GM18498 (cell line): ENCODE measurements around the gene TRERF1.

Experiments
- ATAC-seq: cut with Tn5 transposase; IDR thresholded peaks from one replicate; pipeline ENCODE4 v1.9.1; 2021; ENCODE audit warnings: mild to moderate bottlenecking, moderate library complexity; ENCODE audit not compliant: unreplicated experiment

TRERF1 gene

GRCh38 chr6:42428326-42429041 lies 23.2 kb downstream of the TRERF1 start:
- peak; percentile 78 for ATAC-seq

DNA sequence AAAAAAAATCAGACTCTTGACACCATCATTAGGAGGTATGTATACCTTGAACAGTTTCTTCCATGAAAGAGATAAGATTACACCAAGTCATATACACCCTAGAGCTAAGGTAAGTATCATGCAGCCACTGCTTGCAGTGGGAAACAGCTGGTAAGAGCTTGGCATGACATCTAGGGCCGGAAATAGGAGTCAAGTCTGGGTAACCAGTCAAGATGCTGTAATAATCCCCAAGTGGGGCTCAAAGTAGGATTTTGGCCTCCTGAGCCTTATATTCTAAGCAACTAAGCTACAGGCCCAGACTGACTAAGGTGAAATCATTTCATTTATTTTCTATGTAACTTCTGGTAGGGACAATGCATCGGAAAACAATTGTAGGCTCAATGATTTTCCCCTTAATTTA lies 23.9 kb downstream of the TRERF1 start:
- no peak for ATAC-seq

DNA sequence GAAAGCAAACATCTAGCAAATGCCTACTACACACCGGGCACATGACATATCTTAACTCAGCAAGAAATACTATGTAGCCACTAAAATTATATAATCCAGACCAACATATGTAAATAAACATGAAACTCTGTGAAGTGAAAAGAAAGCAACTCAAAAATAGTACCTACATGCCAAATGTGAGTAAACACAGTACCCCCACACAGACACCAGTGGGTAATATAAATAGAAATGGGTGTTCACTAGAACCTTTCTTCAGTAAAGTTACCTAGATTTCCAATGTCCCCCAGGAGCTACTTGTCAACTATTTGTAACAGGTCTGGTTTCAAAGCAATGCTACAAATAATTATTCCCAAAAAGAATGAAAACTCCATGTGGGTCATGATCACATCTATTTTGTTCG lies 25.5 kb downstream of the TRERF1 start:
- ATAC-seq, result no peak

DNA sequence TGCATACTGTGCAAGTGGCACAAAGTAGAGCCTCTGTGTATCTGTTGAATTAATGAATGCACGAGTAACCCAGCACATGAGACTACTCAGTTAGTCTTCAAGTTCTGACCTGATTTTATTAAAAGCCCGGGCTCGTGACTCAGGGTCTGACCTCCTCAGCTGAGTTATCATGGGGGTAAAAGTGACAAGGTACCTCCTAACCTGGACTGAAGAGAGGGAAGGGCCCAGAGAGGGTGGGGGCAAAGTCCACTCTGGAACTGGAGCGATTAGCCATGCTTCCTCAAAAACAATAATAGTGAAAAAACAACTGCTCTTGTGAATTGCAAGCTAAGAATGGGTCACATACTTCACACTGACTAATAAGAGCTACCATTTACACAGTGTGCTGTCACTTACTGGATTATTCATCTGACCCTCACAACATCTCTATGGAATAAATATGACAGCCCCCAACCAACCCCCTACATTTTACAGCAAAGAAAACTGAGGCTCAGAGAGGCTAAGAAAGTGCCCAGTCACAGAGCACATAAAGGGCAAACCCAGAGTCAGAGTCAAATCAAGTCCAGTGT lies 26.7 kb downstream of the TRERF1 start:
- ATAC-seq, result no peak

GRCh38 chr6:42423244-42423643 lies 28.5 kb downstream of the TRERF1 start:
- no peak for ATAC-seq

DNA sequence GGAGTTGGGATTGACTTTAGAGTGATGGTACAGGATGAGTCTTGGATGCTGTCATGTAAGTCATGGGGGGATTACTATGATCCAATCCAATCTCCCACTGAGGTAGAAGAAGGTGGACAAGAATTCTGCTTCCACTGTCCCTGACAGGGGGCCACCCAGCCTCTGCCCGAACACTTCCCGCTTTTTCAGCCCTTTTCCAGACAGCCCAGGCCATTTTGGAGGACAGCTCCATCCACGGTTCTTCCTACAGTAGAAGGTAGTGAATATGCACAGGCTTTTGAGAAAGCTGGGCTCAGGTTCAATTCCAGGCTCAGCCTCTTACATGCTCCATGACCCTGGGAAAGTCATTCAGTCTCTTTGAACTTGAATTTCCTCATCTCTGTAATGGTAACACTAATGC lies 31.0 kb downstream of the TRERF1 start:
- no peak for ATAC-seq

GRCh38 chr6:42419490-42420280 lies 32.0 kb downstream of the TRERF1 start:
- no peak for ATAC-seq

DNA sequence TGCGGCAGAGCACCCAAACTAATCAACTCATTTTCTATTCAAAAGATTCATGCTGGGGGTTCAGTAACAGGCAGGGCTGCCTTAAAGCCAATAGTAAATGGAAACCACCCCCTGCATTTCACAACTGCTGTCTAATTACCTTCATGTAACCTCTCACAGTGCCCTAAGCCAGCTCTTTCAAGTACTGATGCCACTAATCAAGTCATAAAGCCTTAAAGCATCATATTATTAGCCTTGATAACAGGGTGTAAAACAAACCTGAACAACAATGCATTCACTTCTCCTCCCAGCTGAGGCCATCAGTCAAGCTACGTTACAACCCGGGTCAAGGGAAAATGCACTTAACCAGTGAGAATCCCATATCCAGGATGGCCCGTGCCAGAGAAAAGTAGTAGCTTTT lies 33.0 kb downstream of the TRERF1 start:
- ATAC-seq, result no peak

DNA sequence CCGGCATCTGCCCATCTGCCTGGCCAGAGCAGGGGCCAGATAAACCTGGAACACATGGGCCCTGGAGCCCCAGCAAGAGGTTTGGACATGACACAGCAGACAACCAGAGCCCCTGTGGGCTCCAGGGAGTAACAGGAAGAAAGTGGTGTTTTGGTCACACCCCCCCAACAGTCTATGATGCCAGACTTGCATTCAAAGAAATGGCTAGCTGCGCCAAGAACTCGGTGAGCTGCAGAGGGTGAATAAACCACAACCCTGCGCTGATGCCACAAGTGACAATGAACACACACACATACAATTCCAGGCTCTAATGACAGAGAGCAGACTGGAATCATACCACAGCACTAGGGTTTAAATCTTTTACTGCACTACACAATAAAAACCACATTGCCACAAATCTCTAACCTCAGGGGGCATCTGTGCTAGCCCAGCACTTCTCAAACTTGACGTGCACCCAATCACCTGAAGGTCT lies 34.0 kb downstream of the TRERF1 start:
- no peak for ATAC-seq

GRCh38 chr6:42411406-42411805 lies 40.3 kb downstream of the TRERF1 start:
- no peak for ATAC-seq

DNA sequence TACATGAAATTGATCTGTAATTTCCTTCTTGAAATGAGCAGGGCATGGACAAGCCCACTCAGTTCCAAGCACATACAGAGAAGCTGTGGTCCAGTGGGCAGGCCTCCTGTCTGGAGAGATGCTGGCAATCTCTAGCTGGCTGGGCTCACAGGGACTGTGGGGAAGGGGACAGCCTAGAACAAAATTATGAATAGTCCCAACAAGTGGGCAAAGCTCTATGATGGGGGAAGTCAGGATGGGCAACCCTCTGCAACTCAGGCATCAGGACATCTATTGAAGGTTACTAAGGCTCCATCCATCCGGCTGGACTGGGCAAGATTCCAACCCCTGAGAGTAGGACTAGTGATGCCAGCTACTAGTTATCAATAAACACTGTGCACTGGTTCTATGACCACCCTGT lies 40.9 kb downstream of the TRERF1 start:
- ATAC-seq, result no peak

GRCh38 chr6:42409581-42409980 lies 42.1 kb downstream of the TRERF1 start:
- ATAC-seq, result no peak

- ATAC-seq, result no peak
Measured at GRCh38 chr6:42407379-42407778, 44.3 kb downstream of the TRERF1 start.

GRCh38 chr6:42406306-42407280 lies 45.1 kb downstream of the TRERF1 start:
- ATAC-seq, result no peak

DNA sequence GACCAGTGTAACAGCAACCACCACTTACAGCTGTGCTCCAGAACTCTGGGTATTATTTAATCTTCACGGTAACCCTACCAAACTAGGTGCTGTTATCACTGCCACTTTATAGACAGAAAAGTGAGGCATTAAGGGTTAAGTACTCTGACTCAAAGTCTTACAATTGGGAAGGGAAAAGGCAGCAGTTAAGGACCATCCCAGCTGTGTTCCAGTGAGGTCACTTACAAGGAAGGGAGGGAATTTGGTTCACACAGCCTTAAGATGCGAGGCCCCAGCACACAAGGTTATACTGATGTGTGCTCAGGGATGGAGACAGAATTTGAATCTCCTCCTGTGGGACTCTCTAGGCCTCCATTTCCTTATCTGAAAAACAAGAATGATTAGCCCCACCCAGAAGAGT lies 46.7 kb downstream of the TRERF1 start:
- ATAC-seq, result no peak

GRCh38 chr6:42404484-42404883 lies 47.2 kb downstream of the TRERF1 start:
- ATAC-seq, result no peak

DNA sequence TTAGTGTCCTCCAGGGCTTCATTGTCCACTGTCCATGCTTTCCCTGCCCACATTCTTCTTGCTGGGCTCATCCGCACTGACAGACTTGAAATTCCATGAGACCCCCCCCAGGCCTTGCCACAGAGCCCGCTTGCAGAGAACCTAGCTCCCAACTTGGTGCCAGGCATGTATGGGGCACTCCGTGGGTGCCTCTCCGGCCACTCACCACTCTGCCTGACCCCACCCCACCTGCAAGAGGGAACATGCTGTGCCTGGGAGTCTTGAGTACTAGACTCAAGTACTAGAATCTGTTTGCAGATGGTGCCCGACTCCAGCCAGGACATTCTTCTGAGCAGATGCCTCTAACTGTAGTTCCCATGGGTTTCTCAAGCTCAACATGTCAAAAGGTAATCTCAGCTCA lies 47.9 kb downstream of the TRERF1 start:
- no peak for ATAC-seq

GRCh38 chr6:42403421-42403820 lies 48.3 kb downstream of the TRERF1 start:
- no peak for ATAC-seq

GRCh38 chr6:42402184-42402583 lies 49.5 kb downstream of the TRERF1 start:
- peak; percentile 71 for ATAC-seq

DNA sequence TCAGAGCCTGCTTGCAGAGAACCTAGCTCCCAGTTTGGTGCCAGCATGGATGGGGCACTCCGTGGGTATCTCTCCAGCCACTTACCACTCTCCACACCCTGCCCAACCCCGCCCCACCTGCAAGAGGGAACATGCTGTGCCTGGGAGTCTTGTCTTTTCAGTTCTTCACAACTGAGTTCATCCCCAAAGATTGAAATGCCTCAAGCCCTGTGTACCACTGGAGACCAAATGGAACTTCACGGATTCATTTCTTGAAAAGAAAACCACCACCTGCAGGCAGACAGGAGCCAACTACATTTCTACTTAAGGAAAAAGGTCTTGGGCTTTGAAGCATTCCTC lies 50.1 kb downstream of the TRERF1 start:
- ATAC-seq, result no peak
